HepG2 (cell line): ENCODE results near the gene MAST1. TPM values are rescaled to one million over a fixed set of nuclear protein-coding genes. Genes with fewer than 3 reads are reported as not detected.

Experiments used
- BCLAF1 ChIP-seq: fragments of 450-650 bp; IDR thresholded peaks from 2 replicates; pipeline ENCODE4 v1.6.1; 2017; ENCODE audit warnings: mild to moderate bottlenecking
- CREB1 ChIP-seq, 2 experiments: fragments of 450-650 bp in 1 of 2; IDR thresholded peaks; 2 replicates each; pipeline ENCODE4 v1.6.1; 2016 to 2017; ENCODE audit warnings: control low read depth in 1 of 2, mild to moderate bottlenecking in 1 of 2, missing compliant biosample characterization in 1 of 2, missing genetic modification characterization in 1 of 2
- EED ChIP-seq: sonication (generic); formaldehyde crosslinking; IDR thresholded peaks from 2 replicates; pipeline ENCODE4 v1.5.0; 2020; ENCODE audit warnings: mild to moderate bottlenecking, missing genetic modification reagents
- FIP1L1 ChIP-seq: fragments of 200-400 bp; formaldehyde crosslinking; IDR thresholded peaks from 2 replicates; pipeline ENCODE4 v1.6.1; 2018; ENCODE audit warnings: low read depth, mild to moderate bottlenecking, low read length, moderate library complexity, borderline replicate concordance; ENCODE audit not compliant: insufficient read depth
- FOXO1 ChIP-seq: sonication (generic); formaldehyde crosslinking; IDR thresholded peaks from 2 replicates; pipeline ENCODE4 v1.4.0; 2020; ENCODE audit warnings: missing genetic modification reagents
- GMEB1 ChIP-seq: sonication (generic); formaldehyde crosslinking; IDR thresholded peaks from 2 replicates; pipeline ENCODE4 v1.5.1; 2020; ENCODE audit warnings: missing genetic modification reagents, mild to moderate bottlenecking, borderline replicate concordance
- HOXA5 ChIP-seq: sonication (generic); formaldehyde crosslinking; IDR thresholded peaks from 2 replicates; pipeline ENCODE4 v1.4.0; 2020; ENCODE audit warnings: missing genetic modification reagents
- MXD4 ChIP-seq: IDR thresholded peaks from 2 replicates; pipeline ENCODE4 v1.6.1; 2016; ENCODE audit warnings: mild to moderate bottlenecking, missing biosample characterization, missing genetic modification reagents
- NBN ChIP-seq: fragments of 450-650 bp; conservative IDR thresholded peaks from 2 replicates; pipeline ENCODE4 v1.6.1; 2017
- NR3C1 ChIP-seq: sonication (generic); formaldehyde crosslinking; IDR thresholded peaks from 2 replicates; pipeline ENCODE4 v1.4.0; 2020; ENCODE audit warnings: missing genetic modification reagents
- PHF5A ChIP-seq: IDR thresholded peaks from one replicate; pipeline ENCODE4 v1.6.1; 2018; ENCODE audit warnings: low read depth, missing genetic modification reagents; ENCODE audit not compliant: unreplicated experiment
- SP140L ChIP-seq: sonication (generic); formaldehyde crosslinking; IDR thresholded peaks from 2 replicates; pipeline ENCODE4 v1.4.0; 2020; ENCODE audit warnings: missing genetic modification reagents, borderline replicate concordance
- SRSF4 ChIP-seq: fragments of 200-400 bp; formaldehyde crosslinking; IDR thresholded peaks from one replicate; pipeline ENCODE4 v1.6.1; 2018; ENCODE audit warnings: mild to moderate bottlenecking, low read depth, low read length, moderate library complexity; ENCODE audit not compliant: poor library complexity, severe bottlenecking
- TGIF2 ChIP-seq: IDR thresholded peaks from 2 replicates; pipeline ENCODE4 v1.6.1; 2016; ENCODE audit warnings: control low read depth, missing compliant biosample characterization
- THAP9 ChIP-seq: sonication (generic); formaldehyde crosslinking; IDR thresholded peaks from 2 replicates; pipeline ENCODE4; 2020; ENCODE audit warnings: missing genetic modification reagents, mild to moderate bottlenecking, borderline replicate concordance
- ZFP91 ChIP-seq: sonication (generic); formaldehyde crosslinking; IDR thresholded peaks from 2 replicates; pipeline ENCODE4 v1.9.0; 2022; ENCODE audit warnings: missing genetic modification reagents, mild to moderate bottlenecking, borderline replicate concordance
- ZNF260 ChIP-seq: sonication (generic); formaldehyde crosslinking; IDR thresholded peaks from 2 replicates; pipeline ENCODE4 v1.4.0; 2020; ENCODE audit warnings: missing genetic modification reagents, low read depth, mild to moderate bottlenecking, borderline replicate concordance
- ZNF329 ChIP-seq: sonication (generic); formaldehyde crosslinking; IDR thresholded peaks from 2 replicates; pipeline ENCODE4 v1.9.0; 2021; ENCODE audit warnings: low read depth, mild to moderate bottlenecking, missing genetic modification reagents
- ZNF615 ChIP-seq: sonication (generic); formaldehyde crosslinking; IDR thresholded peaks from 2 replicates; pipeline ENCODE4 v1.5.0; 2020; ENCODE audit warnings: mild to moderate bottlenecking, missing genetic modification reagents, borderline replicate concordance
- ZNF777 ChIP-seq: sonication (generic); formaldehyde crosslinking; IDR thresholded peaks from 2 replicates; pipeline ENCODE4 v1.4.0; 2020; ENCODE audit warnings: missing genetic modification reagents
- polyA plus RNA-seq, 8 experiments: library from polyadenylated mRNA; depleted of rRNA in 3 of 8; stranded (reverse) in 7 of 8; unstranded in 1 of 8; fragments of >200 nt; fragmentation: Illumina TruSeq in 4 of 8; extraction: Trizol in 4 of 8; gene quantifications; 2 replicates each; pipeline versions ENCODE4 v1.2.1 to v1.2.3, GENCODE V29; 2011 to 2016; ENCODE audit warnings: low read depth in 4 of 8, missing spikeins in 1 of 8, mixed read lengths in 1 of 8; ENCODE audit not compliant: insufficient read depth in 1 of 8
- total RNA-seq, 5 experiments: library from RNA; depleted of rRNA; stranded (reverse); fragments of >200 nt; fragmentation: Illumina TruSeq; extraction: Trizol; gene quantifications; 2 replicates each; pipeline ENCODE4 v1.2.3, GENCODE V29; 2016; ENCODE audit warnings: low read depth in 1 of 5

MAST1 gene
- total and polyA plus RNA-seq, 2 of the 13 experiments (the other 11 are each of a cell fraction or from before 2014, with no cell fraction given): 0.73 to 4.7 TPM

GRCh38 chr19:12801466-12802266 lies 36.6 kb upstream of the MAST1 start, which contains the start of the genes PRDX2 and THSD8 (continued):
- TF ChIP-seq PHF5A (CRISPR knock-in tag) (peak; percentile 60), ZNF615 (no peak; the same call in 1 of the 2 replicates), MXD4 (CRISPR knock-in tag) (peak; percentile 77; the same call in 1 of the 2 replicates), ZFP91 (CRISPR knock-in tag) (peak; percentile 96), CREB1 (IDR thresholded peaks at IDR 0.05) (peak; percentile 41; the same call in 1 of the 2 replicates), CREB1 (CRISPR knock-in tag; IDR thresholded peaks at IDR 0.05) (no peak; the same call in 1 of the 2 replicates), TGIF2 (CRISPR knock-in tag) (no peak), ZNF777 (CRISPR knock-in tag) (peak; percentile 82), BCLAF1 (no peak), NBN (no peak), HOXA5 (CRISPR knock-in tag) (peak; percentile 70; the same call in 1 of the 2 replicates), SRSF4 (no peak), SP140L (CRISPR knock-in tag) (no peak), FOXO1 (CRISPR knock-in tag) (peak; percentile 25; the same call in 1 of the 2 replicates), FIP1L1 (no peak), ZNF260 (no peak), THAP9 (peak; percentile 56; the same call in 1 of the 2 replicates), ZNF329 (CRISPR knock-in tag) (no peak), EED (peak; percentile 90), NR3C1 (no peak), GMEB1 (peak; percentile 90)
